GM18861 (cell line): ENCODE measurements around the gene SUCO.
A peak's percentile ranks its signal among the peaks of the same experiment; 100 is the strongest.

Experiments used
- ATAC-seq: cut with Tn5 transposase; IDR thresholded peaks from one replicate; pipeline ENCODE4 v1.9.1; 2021; ENCODE audit not compliant: unreplicated experiment

Gene SUCO

DNA sequence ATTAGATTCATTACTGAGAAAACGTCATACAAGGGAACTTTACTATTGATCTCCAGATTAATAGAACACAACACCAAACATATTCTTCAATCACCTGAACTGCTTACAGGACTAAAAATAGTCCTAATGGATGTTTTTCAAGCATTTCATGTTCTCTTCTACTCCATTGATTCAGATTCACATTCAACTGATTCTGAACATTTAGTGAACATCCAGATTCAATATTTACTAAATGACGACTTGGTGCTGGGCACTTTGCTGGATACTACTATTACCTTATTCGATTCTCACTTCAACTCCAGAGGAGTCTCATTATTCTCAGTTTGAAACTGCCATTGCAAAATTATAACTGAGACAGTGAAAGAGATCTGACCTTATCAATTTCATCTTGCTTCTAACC lies 18.8 kb upstream of the SUCO start:
- no peak for ATAC-seq

DNA sequence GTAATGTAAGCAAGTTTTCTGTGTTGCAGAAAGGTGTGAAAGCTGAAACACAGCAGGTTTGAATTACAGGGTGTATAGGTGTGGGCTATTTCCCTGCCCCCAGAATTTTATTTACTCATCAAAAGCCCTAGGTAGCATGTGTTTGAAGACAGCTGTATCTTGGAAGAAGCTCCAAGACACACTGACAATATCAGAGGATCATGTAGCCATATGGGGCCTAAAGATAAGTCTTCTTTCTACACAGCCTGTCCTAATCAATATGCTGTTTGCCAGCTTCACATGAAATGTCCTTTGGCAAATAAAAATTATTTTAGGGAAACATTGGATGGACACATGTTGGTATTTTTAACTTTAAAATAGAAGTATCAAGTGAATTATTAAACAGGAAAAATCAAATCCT lies 17.5 kb upstream of the SUCO start:
- ATAC-seq, result no peak

DNA sequence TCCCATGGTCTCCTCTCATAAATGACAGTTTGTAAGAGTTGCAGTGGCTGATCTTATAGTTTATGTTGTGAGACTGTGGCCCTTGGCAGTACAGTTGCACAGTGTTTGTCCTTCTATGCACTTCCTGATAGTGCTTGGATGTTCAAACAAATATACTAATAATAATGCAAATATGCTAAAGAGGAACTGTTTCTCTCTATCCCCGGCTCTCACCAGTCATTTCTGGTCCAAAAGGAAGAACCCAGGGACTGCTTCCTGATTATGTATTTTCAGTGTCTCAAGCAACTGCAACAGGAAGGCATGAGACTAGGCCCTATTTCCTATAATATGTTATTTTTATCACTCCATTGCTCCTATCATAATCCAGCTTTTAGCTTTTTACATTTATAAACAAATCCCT lies 17.0 kb upstream of the SUCO start:
- ATAC-seq, result no peak

GRCh38 chr1:172517081-172517480 lies 15.9 kb upstream of the SUCO start:
- no peak for ATAC-seq

GRCh38 chr1:172517545-172517944 lies 15.4 kb upstream of the SUCO start:
- ATAC-seq, result no peak

DNA sequence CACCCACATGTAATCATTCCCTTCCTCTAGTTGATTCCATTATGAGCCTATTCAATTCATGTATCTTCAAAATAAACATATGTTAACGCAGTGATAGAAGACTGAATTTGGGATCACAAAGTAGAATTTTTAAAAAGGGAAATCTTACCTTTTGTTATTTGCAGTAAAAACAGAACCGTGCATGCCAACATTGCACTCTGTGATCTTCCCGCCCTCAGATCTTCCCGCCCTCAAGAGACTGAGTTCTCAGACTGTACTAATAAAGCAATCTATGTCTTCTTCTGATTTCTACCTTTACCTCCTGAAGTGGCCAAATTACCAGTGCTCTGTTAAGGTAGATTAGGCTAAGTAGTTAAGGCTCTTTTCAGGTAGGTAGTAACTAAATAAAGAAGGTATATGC lies 3.6 kb upstream of the SUCO start:
- ATAC-seq, result no peak

DNA sequence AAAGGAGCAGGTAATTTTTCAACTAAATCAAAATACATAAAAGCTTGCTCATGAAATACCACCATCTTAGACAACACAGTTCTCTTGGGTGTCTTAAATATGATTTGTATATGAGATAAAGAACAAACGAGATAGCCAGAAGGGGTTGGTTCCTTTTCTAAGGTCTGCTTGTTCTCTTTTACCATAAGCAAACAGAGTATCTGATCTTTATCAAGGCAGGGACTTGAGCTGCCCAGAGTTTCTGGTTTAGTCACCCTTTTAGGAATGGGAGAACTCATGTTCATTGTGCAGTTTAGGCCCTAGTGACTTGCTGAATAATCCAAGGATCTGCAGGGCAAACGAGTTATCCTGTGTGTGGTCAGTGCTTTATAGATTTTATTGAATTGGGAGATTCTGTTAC lies 3.0 kb upstream of the SUCO start:
- no peak for ATAC-seq

- ATAC-seq, result no peak
Observed at GRCh38 chr1:172531412-172532182, 1.4 kb upstream of the SUCO start.

DNA sequence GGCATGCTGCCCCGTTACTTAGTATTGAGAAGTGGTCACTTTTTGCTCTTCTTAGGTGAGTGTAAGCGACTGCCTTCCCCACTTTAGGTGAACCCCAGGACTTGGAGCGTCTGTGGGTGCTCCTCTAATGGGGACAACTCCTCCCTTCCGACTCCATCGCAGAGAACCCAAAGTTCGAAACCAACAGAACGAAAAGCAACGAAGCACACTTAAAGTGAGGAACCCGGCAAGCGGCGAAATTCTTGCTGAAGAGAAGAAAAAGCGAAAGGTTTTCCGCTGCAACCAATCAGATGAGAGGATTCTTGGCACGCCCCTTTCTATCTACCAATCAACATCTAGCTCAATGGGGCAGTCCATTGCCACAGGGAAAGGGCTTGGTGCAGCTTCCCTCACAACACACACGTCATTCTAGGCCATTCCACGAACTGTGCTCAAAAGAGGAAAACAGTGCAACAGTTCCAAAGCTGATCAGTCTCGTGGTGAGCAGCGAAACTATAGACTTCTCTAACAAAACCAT lies 709 bp upstream of the SUCO start:
- peak; percentile 56 for ATAC-seq

DNA sequence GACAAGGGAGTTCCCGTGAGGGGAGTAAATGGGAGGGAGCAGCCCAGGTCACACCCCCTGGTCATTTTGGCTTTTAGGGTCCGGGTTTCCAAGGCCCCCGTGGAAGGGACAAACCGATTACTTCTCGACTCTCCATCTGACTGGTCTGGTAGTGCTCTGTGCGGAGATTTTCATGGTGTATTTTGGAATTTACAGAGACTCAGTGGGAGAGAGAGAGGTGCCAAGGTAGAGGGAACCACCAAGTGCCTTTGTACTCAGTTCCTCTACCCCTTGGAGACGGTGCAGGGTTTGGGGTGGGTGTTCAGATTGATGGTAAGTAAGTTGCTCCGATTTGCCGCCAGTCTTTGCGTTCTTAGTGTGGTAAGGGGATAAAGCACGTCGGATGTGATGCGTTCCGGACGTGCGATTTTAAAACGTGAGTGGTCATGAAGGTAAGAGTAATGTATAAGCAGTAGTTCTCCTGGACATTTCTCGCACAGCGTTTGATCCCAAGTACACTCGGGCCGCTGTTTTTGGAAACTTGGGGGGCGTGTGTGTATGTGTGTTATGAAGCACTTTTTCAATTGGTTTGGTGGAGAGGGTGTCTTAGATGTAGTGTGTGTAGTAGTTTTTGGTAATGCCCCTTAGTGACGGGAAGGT lies 682 bp downstream of the SUCO start:
- no peak for ATAC-seq

GRCh38 chr1:172536256-172536655 lies 3.3 kb downstream of the SUCO start:
- no peak for ATAC-seq

- ATAC-seq, result no peak
Observed at GRCh38 chr1:172537366-172537765, 4.4 kb downstream of the SUCO start.

- ATAC-seq, result no peak
Observed at GRCh38 chr1:172537827-172538391, 5.0 kb downstream of the SUCO start.

GRCh38 chr1:172540635-172541034 lies 7.7 kb downstream of the SUCO start:
- ATAC-seq, result no peak

GRCh38 chr1:172544481-172545104 lies 11.6 kb downstream of the SUCO start:
- no peak for ATAC-seq

DNA sequence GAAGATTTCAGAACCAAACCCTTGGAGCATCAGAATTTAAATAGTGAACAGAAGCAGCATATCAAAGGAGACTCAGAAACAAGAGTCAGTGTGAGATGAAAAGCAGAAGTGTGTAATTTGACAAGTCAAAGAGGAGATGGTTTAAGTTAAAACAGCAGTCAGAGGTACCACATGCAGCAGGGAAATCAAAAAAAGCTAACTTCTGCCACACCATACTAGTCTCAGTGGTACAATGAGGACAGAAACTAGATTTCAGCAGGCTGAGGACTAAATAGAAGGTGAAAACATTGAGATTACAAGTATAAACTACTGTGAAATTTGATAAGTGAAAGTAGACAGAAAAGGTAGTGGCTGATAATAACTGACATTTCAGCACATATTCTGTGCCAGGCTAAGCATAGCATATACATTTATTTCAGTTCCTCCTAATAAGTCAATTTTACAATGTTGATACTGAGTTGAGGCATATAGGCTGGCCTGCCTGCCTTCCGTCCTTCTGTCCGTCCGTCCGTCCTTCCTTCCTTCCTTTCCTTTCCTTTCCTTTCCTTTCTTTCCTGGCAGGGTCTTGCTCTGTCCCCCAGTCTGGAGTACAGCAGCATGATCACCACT lies 12.6 kb downstream of the SUCO start:
- peak; percentile 65 for ATAC-seq

DNA sequence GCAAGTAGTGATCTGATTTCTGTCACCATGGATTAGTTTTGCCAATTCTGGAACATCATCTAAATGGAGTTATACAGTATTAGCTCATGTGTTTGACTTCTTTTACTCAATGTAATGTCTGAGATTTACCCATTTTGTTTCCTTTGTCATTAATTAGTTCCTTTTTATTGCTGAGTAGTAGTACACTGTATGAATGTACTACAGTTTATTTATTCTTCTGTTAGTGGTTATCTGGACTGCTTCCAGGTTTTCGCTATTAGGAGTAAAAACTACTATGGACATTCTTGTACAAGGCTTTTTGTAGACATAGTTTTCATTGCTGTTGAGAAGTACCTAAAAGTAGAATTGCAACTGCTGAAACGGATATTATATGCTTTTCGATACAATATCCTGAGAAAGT lies 14.1 kb downstream of the SUCO start:
- no peak for ATAC-seq

DNA sequence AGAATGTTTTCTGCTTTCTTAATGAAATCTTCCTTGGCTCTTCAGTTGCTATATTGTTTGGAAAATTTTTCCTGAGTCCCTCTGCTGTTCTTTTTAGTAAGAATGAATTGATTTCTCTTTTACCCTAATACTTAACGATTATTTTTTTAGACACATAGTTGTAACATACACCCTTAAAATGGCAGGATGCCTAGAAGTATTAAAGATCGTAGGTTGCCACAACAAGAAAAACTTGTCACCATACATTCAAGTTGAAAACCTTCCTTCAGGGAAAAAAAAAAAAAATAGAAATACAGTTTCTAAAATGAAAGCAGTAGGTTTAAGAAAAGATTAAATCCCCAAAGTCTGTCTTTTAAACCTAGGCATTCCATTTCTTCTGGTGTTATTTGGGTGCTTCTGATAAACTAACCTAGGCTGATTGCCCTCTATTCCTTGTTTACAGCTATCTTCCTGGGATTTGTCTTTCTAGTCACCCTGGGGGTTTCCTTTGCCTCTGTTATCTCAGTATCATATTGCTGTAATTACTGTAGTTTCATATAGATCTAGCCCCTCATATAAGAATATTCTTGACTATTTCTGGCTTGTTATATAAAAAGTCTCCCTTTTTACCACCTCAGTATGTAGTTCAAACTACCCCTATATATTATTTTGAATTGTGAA lies 16.8 kb downstream of the SUCO start:
- no peak for ATAC-seq

GRCh38 chr1:172551279-172551678 lies 18.3 kb downstream of the SUCO start:
- no peak for ATAC-seq

DNA sequence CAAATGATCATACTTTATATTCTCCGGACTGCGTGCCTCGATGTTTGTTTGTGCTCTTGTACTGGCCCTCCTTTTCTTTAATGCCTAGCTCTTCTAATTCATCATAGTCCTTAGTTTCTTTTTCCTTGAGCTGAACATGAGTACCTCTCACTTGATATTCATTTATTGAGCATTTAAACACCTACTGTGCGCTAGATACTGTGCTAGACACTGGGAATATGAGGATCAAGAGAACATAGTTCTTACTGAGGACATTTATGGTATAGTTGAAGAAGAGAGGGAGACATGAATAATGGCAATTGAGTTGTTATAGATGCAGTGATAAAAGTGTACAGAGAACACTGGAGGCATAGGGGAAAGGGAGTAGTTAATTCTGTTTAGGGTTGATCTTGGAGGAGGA lies 22.0 kb downstream of the SUCO start:
- no peak for ATAC-seq

- ATAC-seq, result no peak
Observed at GRCh38 chr1:172556461-172556860, 23.5 kb downstream of the SUCO start.
